NCI-H128 (cell line): ENCODE data around the gene ACBD4.

Experiments used
- DNase-seq: peaks from one replicate; lab custom pipeline; 2025; ENCODE audit not compliant: unreplicated experiment; lab: John Stamatoyannopoulos, UW

ACBD4 gene

GRCh38 chr17:45132572-45133463 lies 2.7 kb upstream of the ACBD4 start:
- no peak for DNase-seq

GRCh38 chr17:45135978-45136791 lies 698 bp downstream of the ACBD4 start:
- DNase-seq: no peak

GRCh38 chr17:45136846-45137560 lies 1.5 kb downstream of the ACBD4 start:
- no peak for DNase-seq

GRCh38 chr17:45137561-45138305 lies 2.2 kb downstream of the ACBD4 start:
- DNase-seq: no peak

GRCh38 chr17:45138911-45139532 lies 3.5 kb downstream of the ACBD4 start:
- DNase-seq: no peak

GRCh38 chr17:45139533-45139920 lies 4.0 kb downstream of the ACBD4 start:
- no peak for DNase-seq

- no peak for DNase-seq
Measured at GRCh38 chr17:45143094-45143670, 7.7 kb downstream of the ACBD4 start.

GRCh38 chr17:45143767-45144198 lies 8.3 kb downstream of the ACBD4 start:
- no peak for DNase-seq

GRCh38 chr17:45144199-45145034 lies 8.9 kb downstream of the ACBD4 start:
- DNase-seq: no peak

GRCh38 chr17:45145035-45145389 lies 9.5 kb downstream of the ACBD4 start:
- DNase-seq: no peak

- DNase-seq: no peak
Measured at GRCh38 chr17:45146166-45146565, 10.7 kb downstream of the ACBD4 start.

GRCh38 chr17:45146592-45146889 lies 11.1 kb downstream of the ACBD4 start:
- no peak for DNase-seq

- DNase-seq: peak; percentile 53
Measured at GRCh38 chr17:45146890-45147580, 11.5 kb downstream of the ACBD4 start.

- peak; percentile 69 for DNase-seq
Measured at GRCh38 chr17:45147581-45148182, 12.2 kb downstream of the ACBD4 start.

GRCh38 chr17:45148183-45149036 lies 12.9 kb downstream of the ACBD4 start, which contains the start of gene HEXIM1:
Gene HEXIM1, plus strand, starts transcription at chr17:45148475. Its CDS starts 716 bp downstream, at chr17:45149191.
- DNase-seq: peak; percentile 98

GRCh38 chr17:45149037-45149668 lies 13.7 kb downstream of the ACBD4 start:
- DNase-seq: peak; percentile 24
